22Rv1 (cell line): ENCODE data around the gene PLXNB1.

Source experiments
- CTCF ChIP-seq: fragments of 450-650 bp; IDR thresholded peaks from 2 replicates; pipeline ENCODE4 v1.5.1; 2017; ENCODE audit warnings: mild to moderate bottlenecking
- ZFX ChIP-seq: fragments of 450-650 bp; IDR thresholded peaks from 2 replicates; pipeline ENCODE4 v1.6.1; 2017; ENCODE audit warnings: antibody characterized with exemption, borderline replicate concordance

- peak; percentile 54 for TF ChIP-seq CTCF
- TF ChIP-seq ZFX: no peak
These were observed 2.8 kb upstream of the PLXNB1 start for GRCh38 chr3:48432411-48433371.
